IPS-NIHi7 (cell line): ENCODE measurements around the gene SEMA3C.

ENCODE experiments used
- DNase-seq: peaks from one replicate; pipeline ENCODE4 v3.0.0; 2012; ENCODE audit warnings: mixed read lengths; ENCODE audit errors: extremely low spot score

SEMA3C gene

GRCh38 chr7:80918909-80919721 lies at the start of gene SEMA3C:
Gene SEMA3C, minus strand, starts transcription at chr7:80919051. Its CDS starts 2,270 bp downstream, at chr7:80916781.
- DNase-seq, result peak; percentile 94

GRCh38 chr7:80968606-80969005 lies 49.8 kb upstream of the SEMA3C start:
- DNase-seq, result no peak

- no peak for DNase-seq
These were observed 49.1 kb upstream of the SEMA3C start for GRCh38 chr7:80967917-80968297.

- no peak for DNase-seq
These were observed 48.4 kb upstream of the SEMA3C start for GRCh38 chr7:80967071-80967916.

- no peak for DNase-seq
These were observed 41.5 kb upstream of the SEMA3C start for GRCh38 chr7:80960244-80960795.

- no peak for DNase-seq
These were observed 38.5 kb upstream of the SEMA3C start for GRCh38 chr7:80957226-80957777.

- DNase-seq, result no peak
These were observed 35.3 kb upstream of the SEMA3C start for GRCh38 chr7:80954191-80954590.

- no peak for DNase-seq
These were observed 31.7 kb upstream of the SEMA3C start for GRCh38 chr7:80950550-80950967.

- no peak for DNase-seq
These were observed 30.6 kb upstream of the SEMA3C start for GRCh38 chr7:80949449-80949848.

- no peak for DNase-seq
These were observed 28.0 kb upstream of the SEMA3C start for GRCh38 chr7:80946858-80947257.

- no peak for DNase-seq
These were observed 27.1 kb upstream of the SEMA3C start for GRCh38 chr7:80945976-80946375.

GRCh38 chr7:80943342-80943741 lies 24.5 kb upstream of the SEMA3C start:
- no peak for DNase-seq

GRCh38 chr7:80942261-80943041 lies 23.6 kb upstream of the SEMA3C start:
- DNase-seq, result peak; percentile 62

GRCh38 chr7:80941208-80941758 lies 22.4 kb upstream of the SEMA3C start:
- DNase-seq, result no peak

GRCh38 chr7:80940539-80941207 lies 21.8 kb upstream of the SEMA3C start:
- no peak for DNase-seq

GRCh38 chr7:80937336-80937735 lies 18.5 kb upstream of the SEMA3C start:
- DNase-seq, result no peak

- no peak for DNase-seq
These were observed 17.3 kb upstream of the SEMA3C start for GRCh38 chr7:80935991-80936780.

- no peak for DNase-seq
These were observed 15.5 kb upstream of the SEMA3C start for GRCh38 chr7:80934321-80934720.

GRCh38 chr7:80932536-80932935 lies 13.7 kb upstream of the SEMA3C start:
- DNase-seq, result no peak

- DNase-seq, result no peak
These were observed 10.8 kb upstream of the SEMA3C start for GRCh38 chr7:80929619-80930018.
